ENCODE measurements around the gene EPB41L4B.

The EPB41L4B gene

DNA sequence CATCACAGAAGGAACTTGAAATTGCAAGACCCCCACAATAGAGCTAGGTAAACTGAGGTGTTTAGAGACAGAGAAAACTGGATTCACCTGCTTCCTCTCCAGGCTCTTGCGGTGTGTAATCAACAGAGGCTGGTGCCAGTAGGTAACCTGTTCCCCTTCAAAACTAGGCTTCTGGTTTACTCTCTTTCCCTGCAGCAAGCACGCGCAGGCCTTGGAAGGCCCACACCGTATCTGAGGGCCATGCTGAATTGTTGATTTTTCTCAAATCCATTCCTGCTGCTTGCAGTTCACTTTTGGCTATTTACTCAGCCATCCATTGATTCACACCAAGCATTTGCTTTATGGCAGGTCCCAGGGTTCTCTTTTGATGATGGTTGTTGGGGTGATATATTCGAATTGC, 153.1 kb downstream of the EPB41L4B start:
- Mint-ChIP-seq H3K4me1 (peaks cover 17% of the 10 kb centered on the region), H3K9me3 (peaks cover 0 to 9% of the 10 kb centered on the region in 2 donors), H3K27ac (peak overlapping the region in 1 of 2 donors; percentile 79), H3K4me3 (peak overlapping the region in 1 of 2 donors; percentile 88), H3K27me3 (peaks cover 85% of the 10 kb centered on the region)
- no peak for DNase-seq
- no peak for ATAC-seq

DNA sequence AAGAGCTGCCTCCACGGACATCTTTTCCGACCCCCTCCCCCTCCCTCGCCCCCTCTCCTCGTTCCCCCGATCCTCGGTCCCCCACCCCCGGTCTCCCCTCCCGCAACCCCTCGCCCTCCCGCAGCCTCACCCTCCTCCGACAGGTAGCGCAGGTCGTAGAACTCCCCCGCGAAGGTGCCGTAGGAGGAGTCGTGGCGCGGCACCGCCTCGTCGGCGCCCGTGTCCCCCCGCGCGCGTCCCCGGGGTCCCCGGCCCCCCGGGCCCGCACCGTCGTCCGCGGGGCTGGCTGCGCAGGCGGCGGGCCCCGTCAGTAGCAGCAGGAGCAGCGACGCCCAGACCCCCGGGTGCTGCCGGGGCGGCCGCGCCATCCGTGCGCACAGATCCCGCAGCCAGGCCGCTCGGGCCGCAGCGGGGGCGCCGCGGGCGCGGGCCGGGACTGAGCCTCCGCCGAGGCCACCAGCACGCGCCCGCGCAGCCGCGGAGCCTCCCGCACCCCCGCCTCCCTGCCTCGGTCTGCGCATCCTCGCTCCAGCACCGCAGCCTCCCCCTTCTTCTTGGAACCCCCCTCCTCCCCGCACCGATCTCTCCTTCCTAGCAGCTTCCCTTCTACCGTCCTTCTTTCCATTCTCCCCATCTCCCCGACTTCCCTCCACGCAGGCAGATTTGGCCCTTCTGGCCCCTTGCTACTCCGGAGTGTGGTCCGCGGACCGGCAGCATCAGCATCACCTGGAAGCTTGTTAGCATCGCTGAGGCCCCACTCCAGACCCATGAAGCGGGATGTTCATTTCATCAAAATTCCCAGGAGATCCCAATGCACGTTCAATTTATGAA, 153.9 kb downstream of the EPB41L4B start, which contains the start of gene FRRS1L:
Gene FRRS1L (minus strand): TSS at position 479 of the 831 bp plus-strand sequence. CDS start 111 bp downstream, at position 368.
- Mint-ChIP-seq H3K4me1 (peaks cover 14% of the 10 kb centered on the region), H3K4me3 (peak within 1 kb of the TSS; percentile 67 to 88), H3K27me3 (peaks cover 82% of the 10 kb centered on the region), H3K9me3 (peaks cover 0 to 9% of the 10 kb centered on the region in 2 donors), H3K27ac (peak within 1 kb of the TSS; percentile 63 to 79)
- DNase-seq = no peak
- peak; percentile 52 for ATAC-seq

DNA sequence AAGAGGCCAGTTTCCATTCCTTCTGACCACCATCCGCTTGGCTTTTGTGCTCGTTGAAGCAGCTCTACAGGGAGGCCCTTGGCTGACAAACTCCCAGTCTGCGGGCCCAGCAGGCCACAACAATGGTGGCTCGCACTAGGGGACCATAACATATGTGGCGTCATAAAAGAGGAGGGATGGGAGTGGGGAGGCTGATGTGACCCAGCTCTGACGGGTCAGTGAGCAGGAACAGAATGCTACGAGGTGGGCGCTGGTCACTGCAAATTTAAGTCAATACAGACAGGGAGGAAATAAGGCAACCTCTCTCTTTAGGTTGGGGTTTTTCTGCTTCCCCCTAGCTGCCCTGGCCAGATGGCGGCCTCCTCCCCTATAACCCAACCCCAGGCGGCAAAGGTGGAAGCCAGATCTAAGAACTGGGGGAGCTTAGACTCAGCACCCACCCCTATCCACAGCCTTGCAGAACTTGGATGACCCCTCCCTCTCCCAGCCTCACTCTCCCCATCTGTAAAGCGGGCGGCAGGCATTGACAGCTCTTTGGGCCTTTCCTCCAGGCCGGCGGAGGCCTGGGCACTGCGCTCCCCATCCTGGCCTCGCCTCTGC, 154.6 kb downstream of the EPB41L4B start:
- Mint-ChIP-seq H3K4me1 (peaks cover 11% of the 10 kb centered on the region), H3K27ac (no peak overlapping the region), H3K27me3 (peaks cover 82% of the 10 kb centered on the region), H3K4me3 (peak overlapping the region in 1 of 2 donors; percentile 24), H3K9me3 (peaks cover 0 to 9% of the 10 kb centered on the region in 2 donors)
- ATAC-seq = peak; percentile 28
- DNase-seq = no peak

DNA sequence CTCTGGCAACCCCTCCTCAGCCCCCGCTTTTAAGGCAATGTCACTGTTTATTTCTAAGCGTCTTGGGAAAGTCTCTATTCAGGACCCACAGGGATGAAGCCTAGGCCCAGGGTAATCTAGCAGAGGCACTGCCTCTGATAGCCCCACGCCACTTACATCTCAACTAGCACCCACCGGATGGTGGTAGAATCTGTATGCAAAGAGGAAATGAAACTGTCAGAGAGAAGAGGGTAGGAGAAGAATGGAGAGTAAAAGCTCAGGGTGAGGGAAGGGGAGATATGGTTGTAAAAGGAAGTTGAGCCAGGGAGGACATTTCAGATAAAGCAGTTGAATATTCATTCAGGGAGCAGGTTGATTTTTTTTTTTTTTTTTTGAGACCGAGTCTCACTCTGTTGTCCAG, 156.8 kb downstream of the EPB41L4B start:
- peaks cover 11% of the 10 kb centered on the region for H3K4me1 Mint-ChIP-seq
- no peak overlapping the region for H3K27ac Mint-ChIP-seq
- H3K4me3 Mint-ChIP-seq = no peak overlapping the region
- H3K27me3 Mint-ChIP-seq = peaks cover 70% of the 10 kb centered on the region
- peaks cover 0 to 9% of the 10 kb centered on the region in 2 donors for H3K9me3 Mint-ChIP-seq
- ATAC-seq (no peak), DNase-seq (no peak)

DNA sequence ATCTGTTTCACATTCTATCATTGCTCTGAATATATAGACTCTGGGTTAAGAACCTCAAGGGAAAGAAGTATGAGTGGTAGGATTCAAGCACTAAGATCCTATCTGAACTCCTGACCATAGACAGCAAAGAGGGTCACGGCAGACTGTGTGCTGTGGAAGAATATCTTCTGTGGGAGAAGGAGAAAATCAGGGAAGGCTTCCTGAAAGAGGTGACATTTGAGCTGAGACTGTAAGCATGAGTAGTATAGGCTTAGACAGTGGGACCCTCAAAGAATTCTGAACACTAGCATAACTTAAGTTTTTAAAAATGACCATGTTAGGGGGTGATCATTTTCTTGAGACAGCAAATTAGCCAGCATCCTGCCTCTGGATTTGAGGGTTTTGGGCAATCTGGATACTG, 157.7 kb downstream of the EPB41L4B start:
- DNase-seq (no peak), ATAC-seq (no peak)
- peaks cover 0 to 9% of the 10 kb centered on the region in 2 donors for H3K9me3 Mint-ChIP-seq
- peaks cover 11% of the 10 kb centered on the region for H3K4me1 Mint-ChIP-seq
- no peak overlapping the region for H3K27ac Mint-ChIP-seq
- peaks cover 61% of the 10 kb centered on the region for H3K27me3 Mint-ChIP-seq
- H3K4me3 Mint-ChIP-seq = no peak overlapping the region

DNA sequence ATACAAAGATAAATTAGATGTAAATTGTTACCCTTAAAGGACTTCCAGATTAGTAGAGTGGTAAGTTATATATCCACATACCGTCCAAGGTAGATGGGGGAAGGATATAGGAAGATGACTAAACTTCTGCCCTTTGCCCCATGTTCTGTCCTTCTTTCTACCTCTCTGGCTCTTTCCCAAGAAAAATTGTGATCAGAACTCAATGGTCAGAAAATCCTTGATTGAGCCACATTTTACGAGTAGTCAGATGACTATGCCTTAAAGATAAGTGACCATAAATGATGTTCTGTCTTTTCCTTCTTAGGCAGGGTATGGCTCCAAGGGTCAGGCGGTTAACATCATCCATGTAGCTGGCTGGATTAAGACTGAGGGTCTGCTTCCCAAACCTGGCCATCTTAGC, 158.2 kb downstream of the EPB41L4B start:
- no peak overlapping the region for H3K27ac Mint-ChIP-seq
- H3K4me1 Mint-ChIP-seq = peaks cover 11% of the 10 kb centered on the region
- ATAC-seq (no peak), DNase-seq (no peak)
- H3K4me3 Mint-ChIP-seq = no peak overlapping the region
- peaks cover 0 to 9% of the 10 kb centered on the region in 2 donors for H3K9me3 Mint-ChIP-seq
- peaks cover 56% of the 10 kb centered on the region for H3K27me3 Mint-ChIP-seq

DNA sequence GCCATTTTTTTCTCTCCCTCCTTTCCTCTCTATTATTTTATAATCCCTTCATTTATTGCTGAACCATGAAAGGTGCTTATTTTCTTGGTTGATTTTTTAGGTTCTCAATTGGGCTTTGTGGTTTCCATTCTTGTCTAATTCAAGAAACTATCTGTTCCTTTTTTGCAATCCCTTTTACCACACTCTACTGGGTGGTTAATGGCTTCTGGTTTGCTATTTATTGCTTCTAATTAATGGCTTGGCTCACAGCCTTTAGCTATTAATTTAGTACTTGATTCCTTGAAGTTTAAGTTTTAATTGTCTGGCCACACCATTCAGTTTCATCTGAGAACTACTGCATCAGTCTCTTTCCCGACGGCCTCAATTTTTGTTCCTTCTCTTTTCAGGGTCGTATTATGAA, 159.4 kb downstream of the EPB41L4B start:
- peaks cover 4% of the 10 kb centered on the region for H3K4me1 Mint-ChIP-seq
- DNase-seq (no peak), ATAC-seq (no peak)
- H3K4me3 Mint-ChIP-seq = no peak overlapping the region
- peaks cover 50% of the 10 kb centered on the region for H3K27me3 Mint-ChIP-seq
- H3K27ac Mint-ChIP-seq = no peak overlapping the region
- H3K9me3 Mint-ChIP-seq = peaks cover 0 to 9% of the 10 kb centered on the region in 2 donors

DNA sequence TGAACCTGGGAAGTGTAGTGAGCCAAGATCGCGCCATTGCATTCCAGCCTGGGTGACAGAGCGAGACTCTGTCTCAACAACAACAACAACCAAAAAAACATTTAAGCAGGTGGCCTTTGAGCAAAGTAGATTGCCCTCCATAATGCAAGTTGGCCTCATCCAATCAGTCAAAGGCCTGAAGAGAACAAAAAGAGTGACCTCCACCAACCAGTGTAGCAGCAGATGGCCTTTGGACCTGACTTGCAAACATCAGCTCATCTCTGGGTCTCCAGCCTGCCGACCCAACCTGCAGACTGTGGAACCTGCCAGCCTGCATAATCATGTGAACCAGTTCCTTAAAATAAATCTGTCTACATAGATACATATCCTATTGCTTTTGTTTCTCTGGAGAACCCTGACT, 161.3 kb downstream of the EPB41L4B start:
- ATAC-seq = no peak
- Mint-ChIP-seq H3K9me3 (no peaks in the 10 kb centered on the region), H3K4me1 (no peaks in the 10 kb centered on the region), H3K27ac (no peak overlapping the region), H3K27me3 (peaks cover 37% of the 10 kb centered on the region), H3K4me3 (no peak overlapping the region)
- DNase-seq = no peak

DNA sequence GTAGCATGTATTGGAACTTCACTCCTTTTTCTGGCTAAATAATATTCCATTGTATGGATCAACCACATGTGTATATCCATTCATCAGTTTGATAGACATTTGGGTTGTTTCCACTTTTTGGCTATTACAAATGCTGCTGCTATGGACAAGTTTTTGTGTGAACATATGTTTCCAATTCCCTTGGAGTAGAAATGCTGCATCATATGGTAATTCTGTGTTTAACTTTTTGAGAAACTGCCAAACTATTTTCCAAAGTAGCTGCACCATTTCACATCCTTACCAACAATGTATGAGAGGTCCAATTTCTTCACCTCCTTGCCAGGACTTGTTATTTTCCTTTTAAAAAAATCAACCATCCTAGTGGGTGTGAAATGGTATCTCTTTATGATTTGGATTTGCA, 162.2 kb downstream of the EPB41L4B start:
- peaks cover 3 to 9% of the 10 kb centered on the region in 2 donors for H3K9me3 Mint-ChIP-seq
- peaks cover 27% of the 10 kb centered on the region for H3K27me3 Mint-ChIP-seq
- ATAC-seq = no peak
- H3K4me1 Mint-ChIP-seq = no peaks in the 10 kb centered on the region
- no peak overlapping the region for H3K27ac Mint-ChIP-seq
- DNase-seq = no peak
- no peak overlapping the region for H3K4me3 Mint-ChIP-seq

DNA sequence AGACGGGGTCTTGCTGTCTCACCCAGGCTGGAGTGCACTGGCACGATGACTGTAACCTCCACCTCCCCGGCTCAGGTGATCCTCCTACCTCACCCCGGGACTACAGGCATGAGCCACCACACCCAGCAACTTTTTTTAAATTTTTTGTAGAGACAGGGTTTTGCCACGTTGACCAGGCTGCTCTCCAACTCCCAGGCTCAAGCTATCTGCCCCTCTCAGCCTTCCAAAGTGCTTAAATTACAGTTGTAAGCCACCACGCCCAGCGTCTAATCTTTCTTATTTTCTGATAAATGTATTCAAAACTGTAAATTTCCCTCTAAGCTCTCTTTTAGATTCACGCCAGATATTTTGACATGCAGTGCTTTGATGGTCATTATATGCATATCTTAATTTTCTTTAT, 164.2 kb downstream of the EPB41L4B start:
- no peak overlapping the region for H3K4me3 Mint-ChIP-seq
- peaks cover 9 to 16% of the 10 kb centered on the region in 2 donors for H3K9me3 Mint-ChIP-seq
- ATAC-seq = no peak
- no peak overlapping the region for H3K27ac Mint-ChIP-seq
- peaks cover 22% of the 10 kb centered on the region for H3K27me3 Mint-ChIP-seq
- DNase-seq = no peak
- no peaks in the 10 kb centered on the region for H3K4me1 Mint-ChIP-seq

DNA sequence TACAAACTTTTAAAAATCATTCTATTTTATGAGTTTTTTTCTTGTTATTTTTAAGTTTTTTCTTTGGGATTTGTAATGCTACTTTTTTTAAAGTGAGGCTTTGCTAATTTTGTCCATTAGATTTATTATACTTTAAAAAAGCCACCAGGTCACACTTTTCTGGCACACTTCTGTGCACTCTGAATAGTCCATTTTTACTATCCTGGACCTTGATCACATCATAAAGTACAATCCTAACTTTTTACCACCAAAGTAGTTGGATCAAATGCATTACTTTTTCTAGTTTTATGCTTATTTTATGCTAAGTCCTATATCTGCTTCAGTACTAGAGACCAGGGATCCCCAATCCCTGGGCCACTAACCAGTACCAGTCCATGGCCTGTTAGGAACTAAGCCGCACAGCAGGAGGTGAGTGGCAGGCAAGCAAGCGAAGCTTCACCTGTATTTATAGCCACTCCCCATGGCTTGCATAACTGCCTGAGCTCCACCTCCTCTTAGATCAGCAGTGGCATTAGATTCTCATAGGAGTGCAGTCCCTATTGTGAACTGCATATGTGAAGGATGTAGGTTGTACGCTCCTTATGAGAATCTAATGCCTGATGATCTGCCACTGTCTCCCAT, 169.8 kb downstream of the EPB41L4B start:
- no peak overlapping the region for H3K27ac Mint-ChIP-seq
- peaks cover 1% of the 10 kb centered on the region for H3K27me3 Mint-ChIP-seq
- no peak for ATAC-seq
- DNase-seq = no peak
- H3K9me3 Mint-ChIP-seq = peaks cover 11 to 18% of the 10 kb centered on the region in 2 donors
- no peak overlapping the region for H3K4me3 Mint-ChIP-seq
- no peaks in the 10 kb centered on the region for H3K4me1 Mint-ChIP-seq

DNA sequence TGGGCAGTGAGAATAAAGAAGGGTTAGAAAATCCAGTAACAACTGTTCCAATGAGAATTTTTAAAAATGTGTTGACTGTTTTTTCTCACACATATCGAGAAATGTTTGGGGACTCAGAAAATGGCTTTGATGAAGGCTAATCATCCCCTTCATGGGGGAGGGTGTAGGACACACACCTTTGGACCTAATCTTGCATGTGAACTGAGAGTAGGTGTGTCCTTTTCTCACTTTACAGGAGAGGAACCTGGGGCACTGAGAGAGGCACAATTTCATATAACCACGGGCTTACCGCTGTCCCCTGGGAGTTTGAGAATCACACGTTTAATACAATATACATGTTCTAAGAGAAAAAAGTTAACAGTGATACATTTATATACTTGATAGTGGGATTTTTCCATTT, 171.1 kb downstream of the EPB41L4B start:
- no peaks in the 10 kb centered on the region for H3K4me1 Mint-ChIP-seq

DNA sequence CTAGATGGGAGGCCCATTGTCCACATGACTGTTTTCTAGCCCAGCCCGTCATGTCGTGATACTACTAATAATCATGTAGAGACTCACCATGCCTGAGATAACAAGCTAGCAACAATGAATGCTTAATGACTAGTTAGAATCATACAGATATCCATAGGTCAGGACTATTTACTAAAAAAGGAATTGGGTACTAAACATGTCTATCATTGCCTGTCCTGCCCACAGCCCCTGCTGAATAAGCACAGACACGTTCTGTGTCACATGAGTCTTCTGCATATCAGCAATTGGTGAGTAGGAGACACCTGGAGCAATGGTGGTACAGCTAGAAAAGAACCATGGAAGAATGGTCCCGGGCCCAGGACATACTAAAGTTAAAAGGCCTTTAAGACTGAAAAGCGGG, 171.8 kb downstream of the EPB41L4B start:
- no peak for DNase-seq
- H3K27ac Mint-ChIP-seq = no peak overlapping the region
- no peak for ATAC-seq
- H3K4me3 Mint-ChIP-seq = no peak overlapping the region
- H3K4me1 Mint-ChIP-seq = peaks cover 3% of the 10 kb centered on the region
- H3K27me3 Mint-ChIP-seq = no peaks in the 10 kb centered on the region
- H3K9me3 Mint-ChIP-seq = peaks cover 11 to 14% of the 10 kb centered on the region in 2 donors

More for the DNA sequence above, 171.1 kb downstream of the EPB41L4B start:
- no peaks in the 10 kb centered on the region for H3K27me3 Mint-ChIP-seq
- ATAC-seq (no peak), DNase-seq (no peak)
- peaks cover 11 to 18% of the 10 kb centered on the region in 2 donors for H3K9me3 Mint-ChIP-seq
- no peak overlapping the region for H3K27ac Mint-ChIP-seq
- no peak overlapping the region for H3K4me3 Mint-ChIP-seq

DNA sequence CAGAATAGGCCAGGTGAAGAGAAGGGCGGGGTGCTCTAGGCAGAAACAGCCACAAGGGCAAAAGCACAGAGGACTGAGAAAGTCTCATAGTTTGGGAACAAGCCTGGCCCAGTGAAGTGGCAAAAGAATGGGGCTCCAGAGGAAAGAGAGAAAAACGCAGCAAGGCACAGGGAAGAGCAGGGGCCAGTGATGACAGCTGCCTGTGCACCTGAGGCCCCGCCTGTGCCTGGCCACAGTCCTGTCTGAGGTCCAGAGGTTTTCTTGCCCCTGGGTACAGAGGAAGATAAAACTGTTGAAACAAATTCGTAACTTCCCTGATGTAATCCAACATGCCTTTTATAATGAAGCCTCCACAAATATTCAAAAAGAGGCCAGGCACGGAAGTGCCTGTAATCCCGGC, 175.8 kb downstream of the EPB41L4B start:
- Mint-ChIP-seq H3K4me1 (peaks cover 6% of the 10 kb centered on the region), H3K4me3 (no peak overlapping the region), H3K27ac (no peak overlapping the region), H3K27me3 (no peaks in the 10 kb centered on the region), H3K9me3 (no peaks in the 10 kb centered on the region)
- ATAC-seq (no peak), DNase-seq (no peak)

DNA sequence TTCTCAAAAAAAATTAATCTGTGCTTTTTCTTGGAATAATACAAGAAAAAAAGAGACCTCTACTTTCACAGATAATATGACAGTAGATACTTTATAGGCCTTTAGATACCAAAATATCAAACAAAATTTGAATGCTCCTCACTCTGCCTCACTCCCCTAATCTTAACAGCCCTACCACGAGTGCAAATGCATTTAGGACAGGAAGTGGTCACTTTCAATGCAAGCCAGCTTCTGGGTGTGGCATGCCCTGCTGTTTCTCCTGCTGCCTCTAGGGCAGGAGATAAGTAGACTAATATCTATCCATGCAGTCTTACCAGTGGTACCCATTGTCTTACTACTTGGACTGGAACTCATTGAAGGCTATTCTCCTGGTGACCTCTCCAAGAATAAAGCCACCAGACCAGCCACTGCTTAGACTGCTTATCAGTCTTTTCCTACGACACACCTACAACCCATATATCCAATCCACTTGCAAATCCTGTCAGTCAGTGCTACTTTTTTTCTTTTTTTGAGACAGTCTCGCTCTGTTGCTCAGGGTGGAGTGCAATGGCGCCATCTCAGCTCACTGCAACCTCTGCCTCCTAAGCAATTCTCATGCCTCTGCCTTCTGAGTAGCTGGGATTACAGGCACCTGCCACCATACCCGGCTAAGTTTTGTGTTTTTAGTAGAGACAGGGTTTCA, 176.8 kb downstream of the EPB41L4B start:
- DNase-seq (peak in 1 of 2 donors; percentile 42), ATAC-seq (peak; percentile 94)
- Mint-ChIP-seq H3K4me1 (peaks cover 6% of the 10 kb centered on the region), H3K27me3 (no peaks in the 10 kb centered on the region), H3K9me3 (no peaks in the 10 kb centered on the region), H3K27ac (no peak overlapping the region), H3K4me3 (no peak overlapping the region)
